ENCODE results near the gene SCD5. TPM values are rescaled to one million over a fixed set of nuclear protein-coding genes. Genes with fewer than 3 reads are reported as not detected.

Gene SCD5
- polyA plus RNA-seq, 5 donors: 35.5 to 41.9 (median 38.5) TPM

GRCh38 chr4:82799006-82799881 lies 648 bp upstream of the SCD5 start:
- DNase-seq: no peak

GRCh38 chr4:82797405-82798111 lies 1.0 kb downstream of the SCD5 start:
- DNase-seq: no peak

- DNase-seq: no peak
These were observed 1.6 kb downstream of the SCD5 start for GRCh38 chr4:82797040-82797404.

- no peak for DNase-seq
These were observed 5.5 kb downstream of the SCD5 start for GRCh38 chr4:82792912-82793649.

- DNase-seq: no peak
These were observed 7.4 kb downstream of the SCD5 start for GRCh38 chr4:82791179-82791578.

- DNase-seq: no peak
These were observed 8.4 kb downstream of the SCD5 start for GRCh38 chr4:82790060-82790660.

- no peak for DNase-seq
These were observed 9.4 kb downstream of the SCD5 start for GRCh38 chr4:82789025-82789776.

- DNase-seq: no peak
These were observed 11.3 kb downstream of the SCD5 start for GRCh38 chr4:82787342-82787741.

GRCh38 chr4:82786828-82787227 lies 11.8 kb downstream of the SCD5 start:
- DNase-seq: no peak

GRCh38 chr4:82785611-82786400 lies 12.8 kb downstream of the SCD5 start:
- DNase-seq: no peak

GRCh38 chr4:82784681-82785610 lies 13.7 kb downstream of the SCD5 start:
- no peak for DNase-seq

GRCh38 chr4:82782626-82783345 lies 15.8 kb downstream of the SCD5 start:
- no peak for DNase-seq

- DNase-seq: peak; percentile 78 to 80
These were observed 17.8 kb downstream of the SCD5 start for GRCh38 chr4:82780752-82781231.

GRCh38 chr4:82780170-82780751 lies 18.3 kb downstream of the SCD5 start:
- DNase-seq: no peak

- DNase-seq: no peak
These were observed 19.6 kb downstream of the SCD5 start for GRCh38 chr4:82779032-82779431.

- DNase-seq: no peak
These were observed 20.6 kb downstream of the SCD5 start for GRCh38 chr4:82777857-82778525.

- DNase-seq: no peak
These were observed 21.6 kb downstream of the SCD5 start for GRCh38 chr4:82776925-82777542.
